Stimulated activated CD8-positive, alpha-beta memory T cell treated with anti-CD3 and anti-CD28 coated beads, Interleukin-2, amount 100 ng/mL, for 48 hours (primary cell): Measurements from ENCODE around the gene GLB1L.
"Not testable (repeated sequence)": the region's sequence is repeated elsewhere in the genome, so short reads cannot be mapped to it uniquely, and the experiment has no call there.

Experiments used
- DNase-seq, 2 donors: peaks; one replicate each; pipeline ENCODE4 v3.0.0-alpha.2; 2020; ENCODE audit warnings: low read depth in 2 of 2

Gene GLB1L

DNA sequence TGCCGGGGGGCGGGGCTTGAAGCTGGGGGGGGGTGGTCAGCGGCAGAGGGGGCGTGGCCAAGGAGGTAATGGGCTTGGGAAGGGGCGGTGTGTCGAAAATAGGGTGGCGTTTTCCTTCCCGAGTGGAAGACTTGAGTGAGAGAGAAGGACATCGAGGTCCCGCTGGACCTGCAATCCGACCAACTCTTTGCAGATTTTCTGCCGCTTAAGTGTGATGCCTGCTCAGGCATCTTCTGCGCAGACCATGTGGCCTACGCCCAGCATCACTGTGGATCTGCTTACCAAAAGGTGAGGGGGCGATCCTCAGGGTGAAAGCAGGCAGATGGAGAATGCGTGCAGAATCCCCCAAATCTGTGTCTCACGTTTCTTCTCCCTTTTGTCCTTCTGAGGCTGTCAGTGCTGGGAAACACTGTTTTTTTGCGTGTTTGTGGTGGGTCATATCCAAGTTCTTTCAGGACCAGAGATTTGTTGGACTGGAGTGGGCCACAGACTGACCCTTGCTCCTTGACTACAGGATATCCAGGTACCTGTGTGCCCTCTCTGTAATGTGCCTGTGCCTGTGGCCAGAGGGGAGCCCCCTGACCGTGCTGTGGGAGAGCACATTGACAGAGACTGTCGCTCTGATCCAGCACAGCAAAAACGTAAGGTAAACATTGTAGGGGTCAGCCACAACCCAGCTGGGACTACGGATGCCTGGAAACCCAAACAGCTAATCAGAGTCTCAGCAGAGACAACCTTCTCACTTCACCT lies 37.9 kb downstream of the GLB1L start:
- no peak for DNase-seq

DNA sequence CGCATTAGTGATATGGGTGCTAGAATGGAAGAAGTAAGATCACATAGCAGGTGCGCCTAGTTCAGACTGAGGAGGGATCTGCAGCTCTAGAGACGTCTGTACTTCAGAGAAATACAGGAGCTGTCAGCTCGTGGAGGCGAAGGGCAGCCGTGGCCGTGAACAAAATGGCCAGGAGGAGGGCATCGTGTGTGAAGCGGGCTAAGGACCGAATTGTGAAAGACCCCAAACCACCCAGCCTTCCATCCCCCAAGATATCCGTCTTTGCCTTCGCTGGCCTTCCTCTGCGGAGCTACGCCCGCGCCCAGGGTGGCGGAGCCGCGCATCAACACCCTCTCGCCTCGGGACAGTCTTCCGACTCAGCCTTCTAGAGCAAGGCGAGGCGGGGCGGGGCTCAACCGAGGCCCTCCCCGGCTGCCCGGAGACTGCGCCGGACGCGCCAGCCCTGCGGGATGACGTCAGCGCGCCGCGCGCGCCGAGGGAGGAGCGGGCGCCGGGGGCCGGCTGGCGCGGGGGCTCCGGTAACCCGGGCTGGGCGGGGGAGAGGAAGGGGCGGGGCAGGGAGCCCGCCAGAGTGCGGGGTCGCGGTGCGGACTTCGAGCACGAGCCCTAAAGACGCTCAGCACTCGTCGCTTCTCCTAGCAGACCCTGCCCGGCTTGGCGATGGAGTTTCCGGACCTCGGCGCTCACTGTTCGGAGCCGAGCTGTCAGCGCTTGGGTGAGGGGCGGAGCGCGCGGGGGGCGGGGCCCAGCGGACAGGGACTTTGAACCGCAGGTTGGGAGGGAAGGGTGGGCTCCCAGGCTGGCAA lies 38.7 kb downstream of the GLB1L start, which contains the start of gene ZFAND2B:
Gene ZFAND2B, plus strand, starts transcription at position 455 of the 806 bp plus-strand sequence. Its CDS starts 206 bp downstream, at position 661.
- peak; percentile 90 to 93 for DNase-seq

DNA sequence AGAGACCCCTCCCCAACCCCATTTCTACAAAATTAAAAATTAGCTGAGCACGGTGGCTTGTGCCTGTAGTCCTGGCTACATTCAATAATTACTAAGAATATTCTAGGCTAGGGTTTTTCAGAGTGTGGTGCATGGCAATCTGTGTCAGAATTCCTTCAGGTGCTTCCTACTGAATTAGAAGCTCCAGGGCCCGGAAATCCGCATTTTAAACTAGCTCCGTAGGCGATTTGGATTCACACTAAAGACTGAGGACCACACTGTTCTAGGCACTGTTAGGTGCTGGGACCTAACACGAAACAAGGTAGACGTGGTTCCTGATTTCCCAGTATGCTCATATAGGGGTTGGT lies 39.3 kb downstream of the GLB1L start:
- no peak for DNase-seq

DNA sequence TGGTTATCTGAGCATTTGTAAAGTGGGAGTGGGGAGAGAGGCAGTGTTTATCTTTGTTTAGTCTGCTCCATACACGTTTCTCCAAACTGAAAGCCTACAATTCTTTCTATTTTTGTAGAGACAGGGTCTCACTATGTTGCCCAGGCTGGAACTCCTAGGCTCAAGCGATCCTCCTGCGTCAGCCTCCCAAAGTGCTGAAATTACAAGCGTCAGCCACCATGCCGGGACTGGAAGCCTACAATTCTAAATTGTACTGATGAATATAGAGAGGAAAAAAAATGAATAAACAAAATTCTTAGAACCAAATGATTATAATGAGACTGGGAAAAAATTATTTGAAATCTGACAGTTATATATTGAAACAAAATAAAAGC lies 40.1 kb downstream of the GLB1L start:
- DNase-seq = no peak

DNA sequence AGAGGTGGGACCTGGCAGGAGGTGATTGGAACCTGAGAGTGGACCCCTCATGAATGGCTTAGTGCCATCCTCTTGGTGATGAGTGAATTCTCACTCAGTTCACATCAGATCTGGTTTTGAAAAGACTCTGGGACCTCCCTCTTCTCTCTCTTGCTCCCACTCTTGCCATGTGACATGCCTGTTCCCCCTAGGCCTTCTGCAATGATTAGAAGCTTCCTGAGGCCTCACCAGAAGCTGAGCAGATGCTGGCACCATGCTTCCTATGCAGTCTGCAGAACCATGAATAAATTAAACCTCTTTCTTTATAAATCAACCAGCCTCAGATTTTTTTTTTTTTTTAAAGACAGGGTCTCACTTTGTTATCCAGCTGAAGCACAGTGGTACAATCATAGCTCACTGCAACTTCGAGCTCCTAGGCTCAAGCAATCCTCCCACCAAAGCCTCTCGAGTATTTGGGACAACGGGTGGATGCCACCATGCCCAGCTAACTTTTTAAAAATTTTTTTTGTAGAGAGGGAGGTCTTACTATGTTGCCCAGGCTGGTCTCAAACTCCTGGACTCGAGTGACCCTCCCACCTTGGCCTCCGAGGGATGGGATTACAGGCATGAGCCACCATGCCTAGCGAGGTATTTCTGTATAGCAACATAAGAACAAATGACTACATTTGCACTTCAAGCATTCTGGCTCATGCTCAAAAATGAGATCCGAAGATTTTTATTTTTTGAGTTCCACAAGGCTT lies 40.6 kb downstream of the GLB1L start:
- no peak for DNase-seq

DNA sequence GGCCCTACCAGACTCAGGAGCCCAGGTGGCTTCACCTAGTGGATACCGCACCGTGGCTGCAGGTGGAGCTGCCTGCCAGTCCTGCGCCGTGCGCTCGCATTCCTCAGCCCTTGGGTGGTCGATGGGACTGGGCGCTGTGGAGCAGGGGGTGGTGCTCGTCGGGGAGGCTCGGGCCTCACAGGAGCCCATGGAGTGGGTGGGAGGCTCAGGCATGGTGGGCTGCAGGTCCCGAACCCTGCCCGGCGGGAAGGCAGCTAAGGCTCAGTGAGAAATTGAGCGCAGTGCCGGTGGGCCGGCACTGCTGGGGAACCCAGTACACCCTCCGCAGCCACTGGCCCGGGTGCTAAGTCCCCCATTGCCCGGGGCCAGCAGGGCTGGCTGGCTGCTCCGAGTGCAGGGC lies 43.9 kb downstream of the GLB1L start:
- DNase-seq = not testable (repeated sequence)

DNA sequence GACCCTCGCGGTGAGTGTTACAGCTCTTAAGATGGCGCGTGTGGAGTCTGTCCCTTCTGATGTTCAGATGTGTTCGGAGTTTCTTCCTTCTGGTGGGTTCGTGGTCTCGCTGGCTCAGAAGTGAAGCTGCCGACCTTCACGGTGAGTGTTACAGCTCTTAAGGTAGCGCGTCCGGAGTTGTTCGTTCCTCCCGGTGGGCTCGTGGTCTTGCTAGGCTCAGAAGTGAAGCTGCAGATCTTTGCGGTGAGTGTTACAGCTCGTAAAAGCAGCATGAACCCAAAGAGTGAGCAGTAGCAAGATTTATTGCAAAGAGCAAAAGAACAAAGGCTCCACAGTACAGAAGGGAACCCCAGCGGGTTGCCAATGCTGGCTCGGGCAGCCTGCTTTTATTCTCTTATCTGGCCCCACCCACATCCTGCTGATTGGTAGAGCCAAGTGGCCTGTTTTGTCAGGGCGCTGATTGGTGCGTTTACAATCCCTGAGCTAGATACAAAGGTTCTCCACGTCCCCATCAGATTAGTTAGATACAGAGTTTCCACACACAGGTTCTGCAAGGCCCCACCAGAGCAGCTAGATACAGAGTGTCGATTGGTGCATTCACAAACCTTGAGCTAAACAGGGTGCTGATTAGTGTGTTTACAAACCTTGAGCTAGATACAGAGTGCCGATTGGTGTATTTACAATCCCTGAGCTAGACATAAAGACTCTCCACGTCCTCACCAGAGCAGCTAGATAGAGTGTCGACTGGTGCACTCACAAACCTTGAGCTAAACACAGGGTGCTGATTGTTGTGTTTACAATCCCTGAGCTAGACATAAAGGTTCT lies 44.5 kb downstream of the GLB1L start:
- not testable (repeated sequence) for DNase-seq

DNA sequence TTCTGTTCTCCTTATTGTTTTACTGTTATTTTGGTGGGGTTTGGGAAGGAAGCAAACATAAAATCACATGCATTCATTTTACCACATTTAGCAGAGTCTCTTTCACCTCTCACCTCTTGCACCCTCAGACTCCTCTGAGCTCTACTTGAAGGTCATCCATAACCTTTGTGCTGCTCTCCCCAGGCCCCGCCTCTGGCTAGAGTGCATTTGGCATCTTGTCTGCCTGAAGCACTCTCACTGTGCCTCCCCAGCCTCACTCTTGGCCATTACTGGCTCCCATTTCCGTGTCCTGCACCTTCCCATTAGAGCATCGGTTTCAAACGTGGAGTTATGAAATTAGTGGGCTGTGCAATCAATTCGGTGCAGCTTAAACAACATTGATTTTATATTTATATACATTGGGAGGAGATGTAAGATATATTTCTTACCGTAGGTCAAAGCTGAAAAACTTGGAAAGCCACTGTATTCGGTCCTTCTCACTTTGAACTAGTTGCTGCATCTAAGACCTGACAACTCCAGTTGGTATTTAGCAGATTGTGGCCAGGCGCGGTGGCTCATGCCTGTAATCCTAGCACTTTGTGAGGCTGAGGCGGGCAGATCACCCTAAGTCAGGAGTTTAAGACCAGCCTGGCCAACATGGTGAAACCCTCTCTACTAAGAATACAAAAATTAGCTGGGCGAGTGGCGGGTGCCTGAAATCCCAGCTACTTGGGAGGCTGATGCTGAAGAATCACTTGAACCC lies 45.6 kb downstream of the GLB1L start:
- DNase-seq = no peak

DNA sequence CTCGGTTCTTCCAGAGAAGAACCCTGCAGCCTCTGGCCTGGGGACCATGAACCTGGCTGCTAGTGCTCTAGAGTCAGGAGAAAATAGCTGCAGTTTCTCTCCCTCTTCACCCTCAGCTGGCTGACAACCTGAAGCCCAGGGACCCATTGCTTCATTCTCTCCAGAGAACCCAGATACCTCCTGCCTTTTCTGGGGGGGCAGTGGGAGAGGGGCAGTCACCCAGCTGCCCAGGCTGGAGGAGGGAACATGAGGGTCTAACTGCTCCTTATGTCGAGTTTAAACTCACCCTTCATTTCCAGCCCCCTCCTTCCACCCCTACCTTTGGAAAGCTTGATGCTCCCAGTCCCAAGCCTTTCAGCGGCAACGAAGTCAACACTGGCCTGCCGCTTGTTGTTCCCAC lies 46.3 kb downstream of the GLB1L start:
- no peak for DNase-seq

DNA sequence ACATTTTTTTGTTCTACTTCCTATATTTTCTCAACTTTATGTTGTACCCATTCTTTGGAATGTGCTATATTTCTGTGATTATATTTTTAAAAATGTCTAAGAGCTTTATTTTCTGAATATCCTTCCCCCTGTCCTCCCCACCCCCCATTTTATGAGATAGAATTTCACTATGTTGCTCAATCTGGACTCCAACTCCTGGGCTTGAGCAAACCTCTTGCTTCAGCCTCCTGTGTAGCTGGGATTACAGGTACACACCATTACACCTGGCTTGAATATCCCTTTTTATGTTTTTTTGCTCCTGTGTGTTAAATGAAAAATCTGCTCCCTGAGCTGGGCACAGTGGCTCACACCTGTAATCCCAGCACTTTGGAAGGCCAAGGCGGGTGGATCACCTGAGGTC lies 47.9 kb downstream of the GLB1L start:
- DNase-seq = no peak

DNA sequence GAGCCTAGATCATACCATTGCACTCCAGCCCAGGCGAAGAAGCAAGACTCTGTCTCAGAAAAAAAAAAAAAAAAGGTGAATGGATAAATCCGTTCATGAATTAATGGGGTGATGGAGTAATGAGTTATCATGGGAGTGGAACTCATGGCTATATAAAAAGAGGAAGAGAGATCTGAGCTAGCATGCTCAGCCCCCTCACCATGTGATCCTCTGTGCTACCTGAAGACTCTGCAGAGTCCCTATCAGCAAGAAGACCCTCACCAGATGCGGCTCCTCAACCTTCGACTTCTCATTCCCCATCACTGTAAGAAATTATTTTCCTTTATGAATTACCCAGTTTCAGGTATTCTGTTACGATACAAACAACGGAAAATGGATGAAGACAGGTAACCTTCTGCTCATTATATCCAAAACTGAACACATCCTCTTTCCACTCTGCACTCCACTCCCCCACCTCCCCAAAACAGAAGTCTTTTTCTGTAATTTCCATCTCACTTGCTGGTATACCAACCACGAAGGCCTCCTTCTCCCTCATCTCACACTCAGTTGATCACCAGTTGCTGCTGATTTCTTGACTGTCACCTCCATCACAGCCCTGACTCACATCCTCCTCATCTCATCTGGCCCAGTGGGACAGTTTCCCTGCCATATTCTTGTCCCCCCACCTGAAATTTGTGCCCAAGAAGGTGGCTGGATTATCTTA lies 58.3 kb downstream of the GLB1L start:
- DNase-seq = no peak
